HCT116 (cell line): ENCODE measurements around the gene CTDSP1. TPM values are rescaled to one million over a fixed set of nuclear protein-coding genes. Genes with fewer than 3 reads are reported as not detected.

Experiments used
- ATAC-seq: fragments of 200-7000 bp; cut with Tn5 transposase; 2 replicates; pipeline ENCODE4 v1.9.1; 2020; ENCODE audit warnings: mild to moderate bottlenecking, moderate library complexity
- BruUV-seq: library from RNA; stranded (reverse); fragments of 400-500 nt; replicated peaks from 2 replicates; lab custom pipeline; 2021; lab: Mats Ljungman, UMichigan
- CTCF ChIA-PET: fragments of 300-600 bp; sonication (Branson Sonifier 250); formaldehyde crosslinking; loops from one replicate; lab custom pipeline; 2021; ENCODE audit warnings: antibody characterized with exemption; lab: Charles Lee
- POLR2A ChIA-PET: fragments of 300-600, 350-600 bp; sonication (Branson Sonifier 250); formaldehyde crosslinking; loops from one replicate; lab custom pipeline; 2021; ENCODE audit warnings: antibody characterized with exemption; lab: Charles Lee
- RAD21 ChIA-PET, 2 experiments: fragments of 300-600 bp; sonication (Branson Sonifier 250); formaldehyde crosslinking; loops; one replicate each; lab custom pipeline; 2023; ENCODE audit warnings: low total read pairs in 2 of 2; ENCODE audit not compliant: uncharacterized antibody in 2 of 2, unreplicated experiment in 2 of 2, low non-redundant PET in 1 of 2; lab: Charles Lee
- DNase-seq: peaks from one replicate; pipeline ENCODE4 v3.0.0-alpha.2; 2010; ENCODE audit warnings: low read depth, low spot score
- H2AFZ ChIP-seq: fragments of 200-600 bp; shearing (Covaris generic), sonication (generic); 2 replicates; pipeline ENCODE4 v1.6.1; 2017; ENCODE audit warnings: low read depth, mixed run types, mixed read lengths, antibody characterized with exemption, low read length; ENCODE audit not compliant: poor library complexity, severe bottlenecking
- H3K27ac ChIP-seq: 2 replicates; pipeline ENCODE4 v1.5.1; 2012; ENCODE audit warnings: low read depth, low read length
- H3K27me3 ChIP-seq: fragments of 200-600 bp; sonication (generic); 2 replicates; pipeline ENCODE4 v1.6.1; 2016; ENCODE audit warnings: mixed run types, low read length, mixed read lengths; ENCODE audit not compliant: insufficient read depth
- H3K36me3 ChIP-seq, 2 experiments: fragments of 200-500 bp in 1 of 2; fragments of 200-600 bp in 1 of 2; sonication (Bioruptor generic) in 1 of 2; sonication (generic) in 1 of 2; 2 replicates each; pipeline versions ENCODE4 v1.5.1 to v1.6.1; 2014 to 2016; ENCODE audit warnings: low read length in 2 of 2, inconsistent platforms in 1 of 2, mixed read lengths in 1 of 2, mixed run types in 1 of 2; ENCODE audit not compliant: insufficient read depth in 2 of 2, control insufficient read depth in 1 of 2
- H3K4me1 ChIP-seq, 2 experiments: fragments of 200-600 bp in 1 of 2; sonication (generic) in 1 of 2; 2 replicates each; pipeline versions ENCODE4 v1.5.1 to v1.6.1; 2012 to 2017; ENCODE audit warnings: low read length in 2 of 2, inconsistent platforms in 1 of 2, mild to moderate bottlenecking in 1 of 2, mixed read lengths in 1 of 2, mixed run types in 1 of 2, moderate library complexity in 1 of 2; ENCODE audit not compliant: insufficient read depth in 2 of 2, control insufficient read depth in 1 of 2
- H3K4me2 ChIP-seq: fragments of 200-600 bp; sonication (generic); 2 replicates; pipeline ENCODE4 v1.6.1; 2017; ENCODE audit warnings: mixed run types, low read length, mixed read lengths
- H3K4me3 ChIP-seq, 2 experiments: fragments of 200-600 bp in 1 of 2; sonication (generic) in 1 of 2; replicated peaks in 1 of 2; 2 replicates each; pipeline ENCODE4 v1.5.1; 2011 to 2016; ENCODE audit warnings: low read length in 2 of 2, control low read depth in 1 of 2, low read depth in 1 of 2, mild to moderate bottlenecking in 1 of 2, mixed read lengths in 1 of 2, mixed run types in 1 of 2
- H3K79me2 ChIP-seq: fragments of 200-600 bp; sonication (generic); 2 replicates; pipeline ENCODE4 v1.6.1; 2017; ENCODE audit warnings: mild to moderate bottlenecking, mixed run types, low read length, moderate library complexity, mixed read lengths; ENCODE audit not compliant: insufficient read depth
- H3K9ac ChIP-seq: fragments of 200-600 bp; sonication (generic); 2 replicates; pipeline ENCODE4 v1.6.1; 2016; ENCODE audit warnings: low read length, mixed read lengths
- H3K9me2 ChIP-seq: fragments of 200-600 bp; sonication (generic), shearing (Covaris generic); 2 replicates; pipeline ENCODE4 v1.6.1; 2017; ENCODE audit warnings: mixed run types, mild to moderate bottlenecking, moderate library complexity; ENCODE audit not compliant: insufficient read depth
- H3K9me3 ChIP-seq, 2 experiments: fragments of 200-500 bp in 1 of 2; fragments of 200-600 bp in 1 of 2; sonication (Bioruptor generic) in 1 of 2; sonication (generic) in 1 of 2; 2 replicates each; pipeline ENCODE4 v1.6.1; 2014 to 2017; ENCODE audit warnings: low read length in 2 of 2, mixed read lengths in 2 of 2, inconsistent platforms in 1 of 2, low read depth in 1 of 2, mild to moderate bottlenecking in 1 of 2, mixed run types in 1 of 2, moderate library complexity in 1 of 2; ENCODE audit not compliant: control insufficient read depth in 1 of 2, insufficient read depth in 1 of 2
- H4K20me1 ChIP-seq: fragments of 200-600 bp; sonication (generic), shearing (Covaris generic); 2 replicates; pipeline ENCODE4 v1.6.1; 2017; ENCODE audit warnings: mixed run types, mild to moderate bottlenecking, moderate library complexity; ENCODE audit not compliant: insufficient read depth
- ATF3 ChIP-seq: IDR thresholded peaks from 2 replicates; pipeline ENCODE4 v1.6.1; 2012
- CBX3 ChIP-seq: IDR thresholded peaks from 2 replicates; pipeline ENCODE4 v1.6.1; 2012; ENCODE audit warnings: low read depth
- CEBPB ChIP-seq: IDR thresholded peaks from 2 replicates; pipeline ENCODE4 v1.6.1; 2012; ENCODE audit warnings: low read depth
- CTCF ChIP-seq, 3 experiments: fragments of 200-600 bp in 1 of 3; sonication (generic) in 1 of 3; IDR thresholded peaks in 2 of 3; conservative IDR thresholded peaks in 1 of 3; 2 replicates each; pipeline ENCODE4 v1.5.1; 2012 to 2017; ENCODE audit warnings: low read depth in 2 of 3, low read length in 2 of 3, antibody characterized with exemption in 1 of 3, borderline replicate concordance in 1 of 3, control low read depth in 1 of 3, mild to moderate bottlenecking in 1 of 3, mixed read lengths in 1 of 3, mixed run types in 1 of 3, moderate library complexity in 1 of 3; ENCODE audit not compliant: insufficient read depth in 1 of 3
- EGR1 ChIP-seq: IDR thresholded peaks from 2 replicates; pipeline ENCODE4 v1.6.1; 2012; ENCODE audit warnings: low read depth
- EZH2 ChIP-seq: fragments of 200-600 bp; sonication (generic); IDR thresholded peaks from 2 replicates; pipeline ENCODE4 v1.6.1; 2017; ENCODE audit warnings: antibody characterized with exemption, mixed run types
- POLR2AphosphoS5 ChIP-seq: IDR thresholded peaks from 2 replicates; pipeline ENCODE4 v1.6.1; 2011; ENCODE audit warnings: mild to moderate bottlenecking, low read depth, low read length, moderate library complexity
- RAD21 ChIP-seq: IDR thresholded peaks from 2 replicates; pipeline ENCODE4 v1.6.1; 2012; ENCODE audit warnings: low read depth, mild to moderate bottlenecking
- YY1 ChIP-seq: IDR thresholded peaks from 2 replicates; pipeline ENCODE4 v1.6.1; 2011; ENCODE audit warnings: low read length, low read depth, moderate library complexity, mild to moderate bottlenecking; ENCODE audit not compliant: insufficient replicate concordance; ENCODE audit errors: extremely low read depth
- ZNF274 ChIP-seq: fragments of 200-500 bp; sonication (Bioruptor generic); IDR thresholded peaks from 2 replicates; pipeline ENCODE4 v1.6.1; 2014; ENCODE audit warnings: mild to moderate bottlenecking, low read depth, low read length, inconsistent platforms
- intact Hi-C: fragments of 100-400 bp; cut with micrococcal nuclease; formaldehyde crosslinking; loops from 2 replicates; pipeline ENCODE4 v1.10.0; 2022
- total RNA-seq: library from RNA; stranded (reverse); gene quantifications from one replicate; pipeline ENCODE4 v1.2.1, GENCODE V29; 2021; ENCODE audit not compliant: unreplicated experiment

The CTDSP1 gene
- total RNA-seq, 1 experiment from 2014 or later: 90.7 TPM

GRCh38 chr2:218381916-218382366, 17.7 kb upstream of the CTDSP1 start, which contains the start of gene SLC11A1:
Gene SLC11A1, plus strand, starts transcription at chr2:218382273. Its CDS starts 96 bp downstream, at chr2:218382369.
- ATAC-seq: no peak
- Histone ChIP-seq H3K4me1 (peaks cover 0 to 8% of the 10 kb centered on the region in 2 experiments; a peak in 2 of 4 replicates), H3K4me2 (no peak within 1 kb of the TSS), H3K27me3 (no peaks in the 10 kb centered on the region), H3K9me2 (no peaks in the 10 kb centered on the region), H4K20me1 (no peaks in the 10 kb centered on the region), H3K9me3 (no peaks in the 10 kb centered on the region), H3K9ac (no peak within 1 kb of the TSS), H3K27ac (no peak within 1 kb of the TSS), H2AFZ (no peak within 1 kb of the TSS), H3K36me3 (no peaks in the 10 kb centered on the region), H3K4me3 (no peak within 1 kb of the TSS), H3K79me2 (no peaks in the 10 kb centered on the region)
- RAD21 ChIA-PET: no interaction called here
- no TSS peak for BruUV-seq
- no peak for TF ChIP-seq CTCF (IDR thresholded peaks at IDR 0.05 in 2 of 3, conservative IDR thresholded peaks at IDR 0.05 in 1 of 3; ENCODE audit: borderline replicate concordance in 1 of 3, insufficient read depth in 1 of 3, low read depth in 2 of 3, low read length in 2 of 3)
- no peak for TF ChIP-seq EGR1
- no peak for TF ChIP-seq POLR2AphosphoS5
- no peak for TF ChIP-seq CBX3
- no peak for TF ChIP-seq RAD21
- no peak for TF ChIP-seq EZH2
- no peak for TF ChIP-seq CEBPB
- no peak for TF ChIP-seq ZNF274
- TF ChIP-seq ATF3: no peak
- TF ChIP-seq YY1: no peak
- intact Hi-C loops: no loop called here
- POLR2A ChIA-PET: no interaction called here
- CTCF ChIA-PET: no interaction called here
- no peak for DNase-seq
